B cell (primary cell): Measurements from ENCODE around the gene ASPG. TPM values are rescaled to one million over a fixed set of nuclear protein-coding genes. Genes with fewer than 3 reads are reported as not detected.

ENCODE experiments used
- ATAC-seq: fragments of 200-7000 bp; cut with Tn5 transposase; one replicate; pipeline ENCODE4 v1.10.0; 2021; ENCODE audit warnings: low read depth, mild to moderate bottlenecking, moderate number of reproducible peaks, moderate library complexity
- CTCF ChIA-PET: fragments of 350-600 bp; sonication (Branson Sonifier 250); formaldehyde crosslinking; loops from one replicate; lab custom pipeline; 2021; ENCODE audit warnings: antibody characterized with exemption, inconsistent platforms; lab: Charles Lee
- POLR2A ChIA-PET: fragments of 350-600 bp; sonication (Branson Sonifier 250); formaldehyde crosslinking; loops from one replicate; lab custom pipeline; 2021; ENCODE audit warnings: antibody characterized with exemption; lab: Charles Lee
- DNase-seq: peaks from one replicate; pipeline ENCODE4 v3.0.0; 2013
- H2AFZ ChIP-seq: 2 replicates; pipeline ENCODE4 v1.6.1; 2012; ENCODE audit warnings: mild to moderate bottlenecking, low read depth, low read length; ENCODE audit not compliant: insufficient read depth, poor library complexity, severe bottlenecking
- H3K27ac ChIP-seq, 2 donors: 1 replicate in 1 of 2; 2 replicates in 1 of 2; pipeline ENCODE4 v1.5.1; 2012 to 2013; ENCODE audit warnings: low read length in 2 of 2, mild to moderate bottlenecking in 2 of 2, moderate library complexity in 1 of 2
- H3K27me3 ChIP-seq, 4 experiments: fragments of 200-600 bp in 1 of 4; sonication (generic) in 1 of 4; replicated peaks in 1 of 4; 1 replicate in 2 of 4; 2 replicates in 2 of 4; pipeline versions ENCODE4 v1.6.1 to v1.7.0; 2013 to 2016; ENCODE audit warnings: low read length in 3 of 4, mild to moderate bottlenecking in 2 of 4, mixed read lengths in 1 of 4, moderate library complexity in 1 of 4; ENCODE audit not compliant: insufficient read depth in 4 of 4, control insufficient read depth in 3 of 4; ENCODE audit errors: control extremely low read depth in 1 of 4
- H3K36me3 ChIP-seq, 2 experiments: replicated peaks in 1 of 2; 1 replicate in 1 of 2; 2 replicates in 1 of 2; pipeline versions ENCODE4 v1.6.1 to v1.7.1; 2013; ENCODE audit warnings: low read length in 1 of 2; ENCODE audit not compliant: insufficient read depth in 2 of 2, control insufficient read depth in 1 of 2; ENCODE audit errors: control extremely low read depth in 1 of 2, extremely low read depth in 1 of 2
- H3K4me1 ChIP-seq, 2 donors: fragments of 200-600 bp in 1 of 2; sonication (generic) in 1 of 2; 1 replicate in 1 of 2; 2 replicates in 1 of 2; pipeline versions ENCODE4 v1.5.1 to v1.6.1; 2013 to 2017; ENCODE audit warnings: low read length in 2 of 2; ENCODE audit not compliant: control insufficient read depth in 2 of 2, insufficient read depth in 2 of 2
- H3K4me2 ChIP-seq: replicated peaks from 2 replicates; pipeline ENCODE3; 2012; ENCODE audit warnings: mild to moderate bottlenecking, low read depth, low read length; ENCODE audit not compliant: poor library complexity, severe bottlenecking
- H3K4me3 ChIP-seq, 5 experiments: fragments of 200-600 bp in 1 of 5; sonication (generic) in 1 of 5; 1 replicate in 3 of 5; 2 replicates in 2 of 5; pipeline versions ENCODE4 v1.5.1 to v1.7.0; 2011 to 2016; ENCODE audit warnings: low read length in 4 of 5, mild to moderate bottlenecking in 4 of 5, low read depth in 2 of 5, control low read depth in 1 of 5, moderate library complexity in 1 of 5; ENCODE audit not compliant: insufficient read depth in 1 of 5; ENCODE audit errors: control extremely low read depth in 1 of 5, extremely low read depth in 1 of 5
- H3K79me2 ChIP-seq: fragments of 200-600 bp; sonication (generic); one replicate; pipeline ENCODE4 v1.6.0; 2016; ENCODE audit warnings: low read length; ENCODE audit not compliant: control insufficient read depth, insufficient read depth
- H3K9ac ChIP-seq: fragments of 200-600 bp; sonication (generic); 2 replicates; pipeline ENCODE4 v1.6.1; 2017; ENCODE audit warnings: mild to moderate bottlenecking, low read length, moderate library complexity
- H3K9me3 ChIP-seq, 3 donors: one replicate each; pipeline versions ENCODE4 v1.6.1 to v1.7.1; 2013; ENCODE audit warnings: low read length in 2 of 3; ENCODE audit not compliant: control insufficient read depth in 2 of 3, insufficient read depth in 1 of 3; ENCODE audit errors: control extremely low read depth in 1 of 3
- H4K20me1 ChIP-seq: 2 replicates; pipeline ENCODE4 v1.6.0; 2012; ENCODE audit warnings: mild to moderate bottlenecking, low read length; ENCODE audit not compliant: insufficient read depth, control insufficient read depth, poor library complexity, severe bottlenecking
- H3K27ac Mint-ChIP-seq: one replicate; pipeline ENCODE4 v1.8.0; 2021; ENCODE audit warnings: mixed read lengths
- H3K27me3 Mint-ChIP-seq: one replicate; pipeline ENCODE4 v1.8.0; 2021; ENCODE audit warnings: mixed read lengths
- H3K4me1 Mint-ChIP-seq: one replicate; pipeline ENCODE4 v1.8.0; 2021; ENCODE audit warnings: mixed read lengths
- H3K4me3 Mint-ChIP-seq: one replicate; pipeline ENCODE4 v1.8.0; 2021; ENCODE audit warnings: mixed read lengths
- H3K9me3 Mint-ChIP-seq: one replicate; pipeline ENCODE4 v1.8.0; 2022; ENCODE audit warnings: mixed read lengths; ENCODE audit not compliant: insufficient read depth
- EZH2 ChIP-seq: IDR thresholded peaks from 2 replicates; pipeline ENCODE4 v1.6.1; 2012; ENCODE audit warnings: borderline replicate concordance, low read depth, mild to moderate bottlenecking, moderate library complexity, low read length; ENCODE audit not compliant: insufficient read depth, poor library complexity, severe bottlenecking
- WGBS: methylation state at CpG from one replicate; pipeline ENCODE4 v1.1.5; 2013; ENCODE audit warnings: missing lambda C conversion rate; ENCODE audit not compliant: insufficient coverage; 5-methylcytosine and 5-hydroxymethylcytosine counted together
- intact Hi-C: fragments of 100-400 bp; cut with micrococcal nuclease; formaldehyde crosslinking; loops from one replicate; pipeline ENCODE4 v1.10.0; 2022
- polyA plus RNA-seq: library from polyadenylated mRNA; depleted of rRNA; stranded (reverse); fragments of >200 nt; gene quantifications from 2 replicates; pipeline ENCODE4 v1.2.3, GENCODE V29; 2012
- total RNA-seq, 2 donors: library from RNA; stranded (reverse); fragments of 120-200 nt in 1 of 2; gene quantifications; 1 replicate in 1 of 2; 2 replicates in 1 of 2; pipeline versions ENCODE4 v1.2.3 to v1.2.4, GENCODE V29; 2013 to 2022
- TF ChIP-seq, protein P1 (sequence below): fragments of 200-600 bp; IDR thresholded peaks from one replicate; pipeline ENCODE4 v1.8.0; 2022; ENCODE audit warnings: antibody characterized with exemption, mild to moderate bottlenecking

The ASPG gene
- total and polyA plus RNA-seq, 2 donors (not counting 1 experiment from before 2014, with no cell fraction given), result not detected

GRCh38 chr14:104103061-104103445, 17.6 kb downstream of the ASPG start:
- intact Hi-C loops, result no loop called here
- no peak overlapping the region for H3K4me3 Mint-ChIP-seq
- H3K9ac ChIP-seq, result no peak overlapping the region
- no peaks in the 10 kb centered on the region for H3K27me3 ChIP-seq
- H3K4me2 ChIP-seq, result no peak overlapping the region
- 91% methylated on average over 26 of the region's 26 CpGs for WGBS
- H3K27ac ChIP-seq, result no peak overlapping the region
- ChIA-PET CTCF (no interaction called here), POLR2A (no interaction called here)
- H3K27me3 Mint-ChIP-seq, result no peaks in the 10 kb centered on the region
- H3K36me3 ChIP-seq, result no peaks in the 10 kb centered on the region
- H3K27ac Mint-ChIP-seq, result no peak overlapping the region
- no peak for ATAC-seq
- no peaks in the 10 kb centered on the region for H3K79me2 ChIP-seq
- no peaks in the 10 kb centered on the region for H4K20me1 ChIP-seq
- H3K9me3 Mint-ChIP-seq, result no peaks in the 10 kb centered on the region
- H3K4me1 ChIP-seq, result no peaks in the 10 kb centered on the region
- H3K4me1 Mint-ChIP-seq, result no peaks in the 10 kb centered on the region
- TF ChIP-seq, protein P1, sequence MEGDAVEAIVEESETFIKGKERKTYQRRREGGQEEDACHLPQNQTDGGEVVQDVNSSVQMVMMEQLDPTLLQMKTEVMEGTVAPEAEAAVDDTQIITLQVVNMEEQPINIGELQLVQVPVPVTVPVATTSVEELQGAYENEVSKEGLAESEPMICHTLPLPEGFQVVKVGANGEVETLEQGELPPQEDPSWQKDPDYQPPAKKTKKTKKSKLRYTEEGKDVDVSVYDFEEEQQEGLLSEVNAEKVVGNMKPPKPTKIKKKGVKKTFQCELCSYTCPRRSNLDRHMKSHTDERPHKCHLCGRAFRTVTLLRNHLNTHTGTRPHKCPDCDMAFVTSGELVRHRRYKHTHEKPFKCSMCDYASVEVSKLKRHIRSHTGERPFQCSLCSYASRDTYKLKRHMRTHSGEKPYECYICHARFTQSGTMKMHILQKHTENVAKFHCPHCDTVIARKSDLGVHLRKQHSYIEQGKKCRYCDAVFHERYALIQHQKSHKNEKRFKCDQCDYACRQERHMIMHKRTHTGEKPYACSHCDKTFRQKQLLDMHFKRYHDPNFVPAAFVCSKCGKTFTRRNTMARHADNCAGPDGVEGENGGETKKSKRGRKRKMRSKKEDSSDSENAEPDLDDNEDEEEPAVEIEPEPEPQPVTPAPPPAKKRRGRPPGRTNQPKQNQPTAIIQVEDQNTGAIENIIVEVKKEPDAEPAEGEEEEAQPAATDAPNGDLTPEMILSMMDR, result no peak
- TF ChIP-seq EZH2, result no peak
- no peak for DNase-seq
- H3K4me3 ChIP-seq, result no peak overlapping the region
- no peaks in the 10 kb centered on the region for H3K9me3 ChIP-seq
- H2AFZ ChIP-seq, result no peak overlapping the region

GRCh38 chr14:104103446-104104075, 18.1 kb downstream of the ASPG start:
- H3K27me3 ChIP-seq, result no peaks in the 10 kb centered on the region
- no peaks in the 10 kb centered on the region for H3K4me1 ChIP-seq
- Mint-ChIP-seq H3K27ac (no peak overlapping the region), H3K4me3 (no peak overlapping the region), H3K27me3 (no peaks in the 10 kb centered on the region), H3K4me1 (no peaks in the 10 kb centered on the region), H3K9me3 (no peaks in the 10 kb centered on the region)
- no peaks in the 10 kb centered on the region for H4K20me1 ChIP-seq
- H3K79me2 ChIP-seq, result no peaks in the 10 kb centered on the region
- no peak overlapping the region for H3K27ac ChIP-seq
- TF ChIP-seq, protein P1, result no peak
- TF ChIP-seq EZH2, result no peak
- POLR2A ChIA-PET, result no interaction called here
- 85% methylated on average over 22 of the region's 23 CpGs for WGBS
- CTCF ChIA-PET, result no interaction called here
- DNase-seq (no peak), ATAC-seq (no peak)
- H3K9ac ChIP-seq, result no peak overlapping the region
- H3K4me3 ChIP-seq, result no peak overlapping the region
- H3K4me2 ChIP-seq, result no peak overlapping the region
- intact Hi-C loops, result no loop called here
- no peak overlapping the region for H2AFZ ChIP-seq
- H3K36me3 ChIP-seq, result no peaks in the 10 kb centered on the region
- H3K9me3 ChIP-seq, result no peaks in the 10 kb centered on the region
